D721Med (cell line): ENCODE results near the gene LRRC56.

ENCODE experiments used
- DNase-seq: peaks from one replicate; pipeline ENCODE4 v3.0.0; 2011; ENCODE audit warnings: low spot score; ENCODE audit not compliant: insufficient read length
- FAIRE-seq: peaks from 2 replicates; lab custom pipeline; 2011; peaks lifted over from hg19 to GRCh38; lab: Jason Lieb, UNC
- CTCF ChIP-seq: IDR thresholded peaks from 2 replicates; pipeline ENCODE4 v1.5.1; 2012; ENCODE audit warnings: mild to moderate bottlenecking, control low read depth; ENCODE audit not compliant: insufficient read depth; ENCODE audit errors: missing control alignments

The LRRC56 gene

DNA sequence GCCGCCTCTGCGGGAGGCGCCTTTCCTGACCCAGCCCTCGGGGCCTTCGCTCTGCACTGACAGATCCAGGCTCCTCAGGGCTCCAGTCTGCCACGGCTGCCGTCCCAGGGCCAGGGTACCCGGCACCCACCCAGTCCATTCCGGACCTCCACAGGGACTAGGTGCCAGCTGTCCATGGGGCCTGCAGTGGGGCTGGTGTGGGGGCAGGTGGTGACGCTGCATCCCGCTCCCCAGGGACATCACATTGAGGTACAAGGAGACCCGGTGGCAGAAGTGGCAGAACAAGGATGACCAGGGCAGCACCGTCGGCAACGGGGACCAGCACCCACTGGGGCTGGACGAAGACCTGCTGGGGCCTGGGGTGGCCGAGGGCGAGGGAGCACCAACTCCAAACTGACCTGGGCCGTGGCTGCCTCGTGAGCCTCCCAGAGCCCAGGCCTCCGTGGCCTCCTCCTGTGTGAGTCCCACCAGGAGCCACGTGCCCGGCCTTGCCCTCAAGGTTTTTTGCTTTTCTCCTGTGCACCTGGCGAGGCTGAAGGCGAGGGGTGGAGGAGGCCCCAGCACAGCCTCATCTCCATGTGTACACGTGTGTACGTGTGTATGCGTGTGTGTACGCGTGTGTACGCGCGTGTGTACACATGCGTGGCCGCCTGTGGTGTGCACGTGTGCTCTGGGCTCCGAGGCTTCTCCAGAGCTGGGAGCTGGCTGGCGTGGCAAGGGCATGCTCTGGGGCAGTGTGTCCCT lies 47.0 kb upstream of the LRRC56 start:
- FAIRE-seq (no peak), DNase-seq (no peak)
- no peak for TF ChIP-seq CTCF

GRCh38 chr11:490930-491260 lies 46.4 kb upstream of the LRRC56 start:
- no peak for TF ChIP-seq CTCF
- no peak for FAIRE-seq
- DNase-seq: no peak

- FAIRE-seq (no peak), DNase-seq (no peak)
- no peak for TF ChIP-seq CTCF
These were observed 46.0 kb upstream of the LRRC56 start for GRCh38 chr11:491358-491757.

- FAIRE-seq (no peak), DNase-seq (no peak)
- TF ChIP-seq CTCF: no peak
These were observed 44.7 kb upstream of the LRRC56 start for GRCh38 chr11:492427-493226.

GRCh38 chr11:494761-495536 lies 42.4 kb upstream of the LRRC56 start:
- DNase-seq: no peak
- no peak for FAIRE-seq

GRCh38 chr11:495537-495931 lies 41.8 kb upstream of the LRRC56 start:
- FAIRE-seq (no peak), DNase-seq (no peak)
- TF ChIP-seq CTCF: no peak

More at GRCh38 chr11:494761-495536, 42.4 kb upstream of the LRRC56 start:
- no peak for TF ChIP-seq CTCF
